Skeletal muscle tissue (tissue), 4 donors: ENCODE data around the gene METRNL. TPM values are rescaled to one million over a fixed set of nuclear protein-coding genes. Genes with fewer than 3 reads are reported as not detected.

Source experiments
- H3K27ac ChIP-seq: one replicate; pipeline ENCODE4 v1.7.0; 2013; ENCODE audit warnings: mild to moderate bottlenecking, low read depth, low read length, inconsistent platforms
- H3K27me3 ChIP-seq, 3 donors: one replicate each; pipeline ENCODE4 v1.7.0; 2013; ENCODE audit warnings: low read length in 3 of 3; ENCODE audit not compliant: control insufficient read depth in 3 of 3, insufficient read depth in 3 of 3
- H3K36me3 ChIP-seq, 3 donors: one replicate each; pipeline ENCODE4 v1.7.0; 2013; ENCODE audit warnings: low read length in 3 of 3; ENCODE audit not compliant: control insufficient read depth in 3 of 3, insufficient read depth in 3 of 3
- H3K4me1 ChIP-seq, 3 donors: one replicate each; pipeline ENCODE4 v1.7.0; 2013; ENCODE audit warnings: low read length in 3 of 3, mild to moderate bottlenecking in 3 of 3; ENCODE audit not compliant: control insufficient read depth in 3 of 3, insufficient read depth in 3 of 3
- H3K4me3 ChIP-seq, 3 donors: one replicate each; pipeline ENCODE4 v1.7.0; 2013; ENCODE audit warnings: low read length in 3 of 3
- H3K9ac ChIP-seq, 3 donors: one replicate each; pipeline ENCODE4 v1.7.0; 2013; ENCODE audit warnings: low read length in 3 of 3, mild to moderate bottlenecking in 3 of 3, moderate library complexity in 2 of 3, low read depth in 1 of 3
- H3K9me3 ChIP-seq, 3 donors: one replicate each; pipeline ENCODE4 v1.7.0; 2013; ENCODE audit warnings: low read length in 3 of 3; ENCODE audit not compliant: control insufficient read depth in 3 of 3
- total RNA-seq: library from RNA; depleted of rRNA; stranded (reverse); fragments of >200 nt; gene quantifications from one replicate; pipeline ENCODE4 v1.2.3, GENCODE V29; 2014
- donor health status: Osteomylitis.

METRNL gene
- total RNA-seq, 1 donor from 2014 or later: 31.3 TPM

DNA sequence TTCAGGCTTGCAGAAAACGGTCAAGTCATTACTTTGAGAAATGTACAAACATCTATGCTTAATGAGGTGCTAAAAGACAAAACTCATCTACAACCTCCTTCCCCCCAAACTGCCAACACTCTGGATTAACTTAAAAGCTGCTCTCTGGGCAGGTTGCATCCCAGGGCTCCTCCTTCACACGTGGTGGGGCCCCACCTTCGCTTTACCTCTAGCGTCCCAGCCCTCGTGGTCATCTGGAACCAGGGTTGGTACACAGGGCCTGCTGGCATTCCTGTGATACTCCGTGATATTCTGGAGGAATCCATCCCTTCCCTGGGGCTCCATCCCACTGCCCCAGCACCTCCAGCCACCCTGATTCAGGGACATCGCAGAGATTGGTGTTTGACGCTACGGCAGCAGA, 4.8 kb downstream of the METRNL start:
- H3K4me1 ChIP-seq: peaks cover 17 to 40% (median 24%) of the 10 kb centered on the region in 3 donors
- H3K9ac ChIP-seq: no peak overlapping the region

DNA sequence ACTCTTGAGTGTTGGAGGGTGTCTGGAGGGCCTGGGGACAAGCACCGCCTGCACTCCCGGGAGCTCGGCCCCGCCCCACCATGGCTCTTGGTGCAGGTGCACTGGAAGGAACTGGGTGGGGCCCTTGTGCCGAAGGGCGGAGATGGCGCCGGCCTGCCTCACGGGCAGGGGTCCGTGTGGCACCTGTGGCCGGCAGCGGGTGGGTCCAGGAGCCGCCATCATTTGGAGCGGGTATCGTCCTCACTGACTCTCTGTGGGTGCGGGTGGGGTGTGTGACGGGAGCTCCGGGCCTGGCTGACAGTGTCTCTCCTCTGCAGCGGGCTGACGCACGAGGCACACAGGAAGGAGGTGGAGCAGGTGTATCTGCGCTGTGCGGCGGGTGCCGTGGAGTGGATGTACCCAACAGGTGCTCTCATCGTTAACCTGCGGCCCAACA, 5.2 kb downstream of the METRNL start:
- Histone ChIP-seq H3K36me3 (peaks cover 0 to 2% (median 0%) of the 10 kb centered on the region in 3 donors), H3K4me1 (peaks cover 19 to 40% (median 24%) of the 10 kb centered on the region in 3 donors)

More for the DNA sequence above, 4.8 kb downstream of the METRNL start:
- H3K36me3 ChIP-seq: peaks cover 0 to 2% (median 0%) of the 10 kb centered on the region in 3 donors
- H3K27ac ChIP-seq: peak overlapping the region; percentile 18
- H3K4me3 ChIP-seq: peak overlapping the region in 1 of 3 donors; percentile 35
- peaks cover 9 to 26% (median 24%) of the 10 kb centered on the region in 3 donors for H3K27me3 ChIP-seq
- no peaks in the 10 kb centered on the region for H3K9me3 ChIP-seq

DNA sequence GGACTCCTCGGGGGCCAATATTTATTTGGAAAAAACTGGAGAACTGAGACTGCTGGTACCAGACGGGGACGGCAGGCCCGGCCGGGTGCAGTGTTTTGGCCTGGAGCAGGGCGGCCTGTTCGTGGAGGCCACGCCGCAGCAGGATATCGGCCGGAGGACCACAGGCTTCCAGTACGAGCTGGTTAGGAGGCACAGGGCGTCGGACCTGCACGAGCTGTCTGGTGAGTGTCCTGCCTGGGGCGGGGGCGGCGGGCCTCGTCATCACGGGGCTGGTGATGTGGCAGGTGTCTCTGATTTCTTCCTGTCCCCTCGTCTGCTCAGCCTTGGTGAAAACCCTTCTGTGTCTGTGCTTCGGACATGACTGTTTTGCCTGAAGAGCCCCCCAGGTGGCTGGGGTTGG, 5.7 kb downstream of the METRNL start:
- no peaks in the 10 kb centered on the region for H3K9me3 ChIP-seq
- H3K4me1 ChIP-seq: peaks cover 19 to 40% (median 24%) of the 10 kb centered on the region in 3 donors
- H3K4me3 ChIP-seq: no peak overlapping the region
- peaks cover 9 to 27% (median 24%) of the 10 kb centered on the region in 3 donors for H3K27me3 ChIP-seq
- no peak overlapping the region for H3K27ac ChIP-seq
- H3K9ac ChIP-seq: no peak overlapping the region
- peaks cover 0 to 2% (median 0%) of the 10 kb centered on the region in 3 donors for H3K36me3 ChIP-seq

More for the DNA sequence above, 5.2 kb downstream of the METRNL start:
- Histone ChIP-seq H3K4me3 (no peak overlapping the region), H3K9ac (no peak overlapping the region), H3K27ac (no peak overlapping the region), H3K27me3 (peaks cover 9 to 27% (median 24%) of the 10 kb centered on the region in 3 donors), H3K9me3 (no peaks in the 10 kb centered on the region)

DNA sequence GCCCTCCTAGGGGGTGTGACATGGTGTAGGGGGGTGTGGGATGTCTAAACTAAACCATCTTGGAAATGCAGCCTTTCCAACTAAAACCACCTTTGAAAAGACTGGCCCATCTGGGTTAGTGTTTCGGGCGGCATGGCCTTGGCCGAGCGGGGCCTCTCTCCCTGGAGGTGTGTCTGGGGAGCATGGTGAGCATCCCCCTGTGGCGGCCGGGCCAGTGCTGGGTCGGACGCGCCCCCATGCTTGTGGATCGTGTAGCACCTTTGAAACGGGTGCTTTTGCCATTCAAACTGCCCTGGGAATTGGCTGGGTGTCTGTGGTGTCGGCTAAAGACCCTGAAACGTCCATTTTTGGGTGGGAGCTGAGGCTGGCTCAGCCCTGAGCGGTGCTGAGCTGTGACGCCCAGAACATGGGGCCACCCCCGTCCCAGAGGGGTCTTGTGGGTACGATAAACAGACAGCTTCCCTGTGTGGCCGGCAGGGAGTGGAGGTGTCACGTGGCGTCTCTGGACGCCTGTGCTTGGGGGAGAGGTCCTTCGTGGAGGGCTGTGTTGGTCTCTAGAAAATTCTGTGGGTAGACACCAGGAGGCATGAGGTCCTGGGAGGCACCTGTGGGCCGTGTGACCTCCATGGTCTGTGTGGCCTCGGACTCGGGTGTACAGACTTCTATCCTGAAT, 6.3 kb downstream of the METRNL start:
- Histone ChIP-seq H3K4me1 (peaks cover 19 to 40% (median 24%) of the 10 kb centered on the region in 3 donors), H3K9me3 (no peaks in the 10 kb centered on the region), H3K9ac (no peak overlapping the region), H3K36me3 (peaks cover 0 to 2% (median 0%) of the 10 kb centered on the region in 3 donors), H3K27me3 (peaks cover 9 to 27% (median 24%) of the 10 kb centered on the region in 3 donors), H3K27ac (no peak overlapping the region), H3K4me3 (no peak overlapping the region)

DNA sequence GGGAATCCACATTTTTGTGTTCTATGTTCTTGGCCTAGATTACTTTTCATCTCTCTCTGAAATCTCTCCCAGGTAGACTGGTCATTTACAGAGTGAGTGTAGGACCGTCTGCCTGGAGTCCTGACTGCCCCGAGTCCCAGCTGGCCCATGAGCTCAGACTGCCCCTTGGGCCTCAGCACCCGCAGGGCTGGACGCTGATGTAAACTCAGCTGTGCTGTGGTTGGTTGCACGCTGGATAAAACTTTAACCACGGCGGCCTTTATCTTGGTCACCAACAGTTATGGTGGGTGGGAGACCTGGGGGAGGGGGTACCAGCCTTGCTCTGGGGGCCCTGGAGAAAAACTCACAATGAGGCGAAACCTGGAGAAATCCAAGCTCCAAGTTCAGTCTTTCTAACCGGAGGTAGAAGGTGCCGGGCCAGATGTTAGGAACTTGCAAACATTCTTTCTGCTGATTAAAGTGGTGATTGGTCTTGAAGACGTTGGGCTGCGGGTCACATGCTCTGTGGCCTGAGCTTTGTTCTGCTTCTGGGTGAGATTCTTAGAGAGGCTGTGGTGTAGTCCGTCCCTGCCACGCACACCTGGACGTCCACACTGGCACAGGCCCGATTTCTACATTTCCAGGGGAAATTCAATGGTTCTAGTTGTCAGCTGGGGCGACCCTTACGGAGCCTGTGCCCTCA, 6.9 kb downstream of the METRNL start:
- H3K4me3 ChIP-seq: no peak overlapping the region
- peaks cover 22 to 44% (median 26%) of the 10 kb centered on the region in 3 donors for H3K4me1 ChIP-seq
- H3K36me3 ChIP-seq: peaks cover 0 to 2% (median 0%) of the 10 kb centered on the region in 3 donors
- H3K27ac ChIP-seq: no peak overlapping the region
- no peak overlapping the region for H3K9ac ChIP-seq
- H3K27me3 ChIP-seq: peaks cover 5 to 23% (median 22%) of the 10 kb centered on the region in 3 donors
- no peaks in the 10 kb centered on the region for H3K9me3 ChIP-seq

DNA sequence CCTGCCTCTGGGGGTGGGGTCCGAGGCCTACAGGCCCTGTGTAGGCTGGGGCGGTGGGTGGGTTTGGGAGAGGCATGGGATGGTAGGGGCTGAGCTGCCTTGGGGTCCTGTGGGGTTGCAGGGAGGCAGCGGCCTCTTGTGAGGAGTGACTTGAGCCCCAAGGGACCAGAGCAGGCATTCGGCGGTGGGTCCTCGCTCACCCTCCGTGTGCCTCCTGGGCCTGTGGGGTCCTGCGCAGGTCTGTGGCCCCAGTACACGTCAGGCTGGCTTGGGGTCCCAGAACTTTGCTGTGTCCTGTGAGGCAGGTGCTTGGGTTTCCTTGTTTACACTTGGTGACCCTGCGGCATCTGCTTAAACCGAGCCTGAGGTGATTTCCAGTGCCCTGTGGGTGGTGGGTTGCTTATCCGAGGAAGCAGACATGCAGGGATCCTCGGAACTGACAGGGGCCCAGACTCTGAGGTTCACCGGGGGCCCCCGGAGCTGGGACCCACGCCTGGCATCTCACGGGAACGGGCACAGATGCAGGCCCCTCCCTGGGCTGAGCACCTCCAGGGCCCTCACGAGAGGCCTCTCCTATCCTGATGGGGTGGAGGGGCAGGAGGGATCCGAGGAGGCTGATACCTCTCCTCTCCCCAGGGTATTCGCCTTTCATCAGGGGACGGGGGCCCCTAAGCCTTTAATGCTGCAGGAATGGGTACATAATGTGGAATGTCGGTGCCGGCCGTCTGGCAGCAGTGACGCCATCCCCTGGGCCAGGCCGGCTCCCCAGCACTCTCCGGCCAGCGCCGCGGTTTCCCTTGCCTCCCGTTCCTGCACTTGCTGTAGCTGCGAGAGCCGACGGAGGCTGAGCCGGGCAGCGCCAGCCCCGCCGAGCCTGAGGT, 7.7 kb downstream of the METRNL start:
- Histone ChIP-seq H3K9me3 (no peaks in the 10 kb centered on the region), H3K27ac (no peak overlapping the region), H3K4me1 (peaks cover 23 to 44% (median 26%) of the 10 kb centered on the region in 3 donors), H3K36me3 (no peaks in the 10 kb centered on the region), H3K9ac (no peak overlapping the region), H3K27me3 (peaks cover 0 to 17% (median 16%) of the 10 kb centered on the region in 3 donors), H3K4me3 (no peak overlapping the region)

DNA sequence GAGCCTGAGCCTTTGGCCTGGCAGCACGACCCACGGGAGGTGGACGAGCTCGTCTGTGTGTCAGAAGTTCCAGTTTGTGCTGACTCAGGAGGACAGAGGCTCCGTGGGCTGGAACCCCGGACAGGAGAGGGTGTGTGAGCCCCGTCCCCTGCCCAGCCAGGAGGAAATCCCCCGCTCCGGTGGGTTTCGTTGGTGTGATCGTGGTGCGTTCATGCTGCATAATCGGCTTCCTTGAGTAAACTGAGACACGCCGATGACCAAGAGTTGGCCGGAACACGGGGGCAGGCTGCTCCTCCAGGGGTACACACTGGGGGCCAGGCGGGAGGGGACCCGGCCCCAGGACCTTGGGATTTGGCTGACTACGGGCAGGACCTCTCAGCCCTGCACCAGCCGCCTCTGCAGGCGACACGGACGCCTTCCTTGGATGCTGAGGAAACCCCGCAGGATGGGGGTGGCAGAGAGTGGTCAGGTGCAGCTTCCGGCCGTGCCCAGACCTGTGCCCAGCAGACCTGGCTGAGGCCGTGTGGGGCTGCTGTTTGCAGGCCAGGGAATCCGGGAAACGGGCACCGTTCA, 8.5 kb downstream of the METRNL start:
- Histone ChIP-seq H3K27me3 (peaks cover 0 to 12% (median 9%) of the 10 kb centered on the region in 3 donors), H3K27ac (no peak overlapping the region), H3K36me3 (peaks cover 0 to 2% (median under 1%) of the 10 kb centered on the region in 3 donors), H3K9ac (no peak overlapping the region), H3K4me3 (no peak overlapping the region), H3K9me3 (no peaks in the 10 kb centered on the region), H3K4me1 (peaks cover 18 to 38% (median 23%) of the 10 kb centered on the region in 3 donors)

DNA sequence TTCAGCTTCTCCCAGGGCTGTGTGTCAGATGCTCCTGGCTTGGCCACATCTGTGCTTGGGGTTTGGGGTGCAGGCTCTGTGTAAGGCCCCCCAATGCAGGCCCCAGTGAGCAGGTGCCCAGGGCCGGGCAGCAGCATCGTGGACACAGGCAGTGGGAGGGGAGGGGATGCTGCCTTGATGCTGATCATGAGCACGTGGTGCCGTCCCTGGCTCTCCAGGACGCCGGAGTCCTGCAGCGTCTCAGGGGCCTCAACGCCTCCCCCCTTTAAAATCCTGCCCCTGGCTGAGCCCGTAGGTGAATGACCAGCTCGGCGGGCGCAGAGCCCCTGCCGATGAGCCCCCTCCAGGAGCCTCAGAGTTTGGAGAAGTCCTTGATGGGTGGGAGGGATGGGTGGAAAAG, 9.0 kb downstream of the METRNL start:
- peaks cover 14 to 32% (median 19%) of the 10 kb centered on the region in 3 donors for H3K4me1 ChIP-seq
- H3K27ac ChIP-seq: no peak overlapping the region
- no peak overlapping the region for H3K4me3 ChIP-seq
- peaks cover 0 to 12% (median 5%) of the 10 kb centered on the region in 3 donors for H3K27me3 ChIP-seq
- H3K9ac ChIP-seq: no peak overlapping the region
- peaks cover 0 to 3% (median 3%) of the 10 kb centered on the region in 3 donors for H3K36me3 ChIP-seq
- no peaks in the 10 kb centered on the region for H3K9me3 ChIP-seq

DNA sequence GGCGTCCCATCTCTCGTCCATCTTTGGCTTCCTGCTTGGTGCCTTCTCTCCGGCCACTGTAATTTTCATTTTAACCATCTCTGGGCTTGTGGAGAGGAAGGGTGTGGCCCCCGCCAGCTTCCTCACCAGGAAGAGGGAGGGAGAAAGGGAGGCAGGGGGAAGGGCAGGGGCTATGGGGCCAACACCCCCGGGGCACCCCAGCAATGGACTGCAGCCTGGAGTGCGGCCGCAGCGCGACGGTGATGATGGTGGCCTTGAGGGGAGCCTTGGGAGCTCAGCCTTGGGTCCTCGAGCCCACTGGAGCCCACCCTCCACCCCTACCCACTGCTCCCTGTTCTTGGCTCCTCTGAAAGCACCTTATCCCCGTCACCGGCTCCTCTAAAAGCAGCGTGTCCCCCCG, 9.5 kb downstream of the METRNL start:
- peaks cover 12 to 28% (median 16%) of the 10 kb centered on the region in 3 donors for H3K4me1 ChIP-seq
- H3K27me3 ChIP-seq: peaks cover 0 to 12% (median 4%) of the 10 kb centered on the region in 3 donors
- H3K4me3 ChIP-seq: no peak overlapping the region
- H3K9me3 ChIP-seq: no peaks in the 10 kb centered on the region
- H3K36me3 ChIP-seq: peaks cover 0 to 4% (median 3%) of the 10 kb centered on the region in 3 donors
- no peak overlapping the region for H3K9ac ChIP-seq
- H3K27ac ChIP-seq: no peak overlapping the region
